H1 (cell line): ENCODE results near the gene POU2F1. TPM values are rescaled to one million over a fixed set of nuclear protein-coding genes. Genes with fewer than 3 reads are reported as not detected.

Source experiments
- CTCF ChIA-PET: fragments of 300-600 bp; sonication (Branson Sonifier 250); formaldehyde crosslinking; loops from one replicate; lab custom pipeline; 2021; ENCODE audit not compliant: partially characterized antibody; lab: Charles Lee
- POLR2A ChIA-PET: fragments of 300-600 bp; sonication (Branson Sonifier 250); formaldehyde crosslinking; loops from one replicate; lab custom pipeline; 2021; ENCODE audit warnings: inconsistent platforms; ENCODE audit not compliant: partially characterized antibody; lab: Charles Lee
- DNase-seq, 2 experiments: peaks; one replicate each; pipeline versions ENCODE4 v3.0.0 to v3.0.0-alpha.2; 2010 to 2022; ENCODE audit warnings: low spot score in 2 of 2, low read depth in 1 of 2, mixed read lengths in 1 of 2
- FAIRE-seq: peaks from 2 replicates; lab custom pipeline; 2011; peaks lifted over from hg19 to GRCh38; lab: Jason Lieb, UNC
- H2AFZ ChIP-seq: 2 replicates; pipeline ENCODE4 v1.8.1; 2012; ENCODE audit warnings: low read length, inconsistent platforms
- H2AK5ac ChIP-seq: 2 replicates; pipeline ENCODE4 v1.6.1; 2013; ENCODE audit warnings: low read depth, low read length
- H2BK120ac ChIP-seq: replicated peaks from 2 replicates; pipeline ENCODE3; 2013; ENCODE audit warnings: low read depth, low read length, inconsistent platforms
- H2BK12ac ChIP-seq: 2 replicates; pipeline ENCODE4 v1.6.1; 2013; ENCODE audit warnings: low read depth, low read length
- H2BK15ac ChIP-seq: 2 replicates; pipeline ENCODE4 v1.6.1; 2013; ENCODE audit warnings: low read length
- H2BK20ac ChIP-seq: 2 replicates; pipeline ENCODE4 v1.6.1; 2013; ENCODE audit warnings: low read length
- H2BK5ac ChIP-seq: 2 replicates; pipeline ENCODE4 v1.6.1; 2013; ENCODE audit warnings: low read depth, low read length
- H3K14ac ChIP-seq: 2 replicates; pipeline ENCODE4 v1.6.1; 2013; ENCODE audit warnings: inconsistent platforms; ENCODE audit not compliant: insufficient read length
- H3K18ac ChIP-seq: 2 replicates; pipeline ENCODE4 v1.6.1; 2013; ENCODE audit warnings: low read length; ENCODE audit errors: extremely low read depth
- H3K23ac ChIP-seq: 2 replicates; pipeline ENCODE4 v1.6.1; 2013; ENCODE audit warnings: inconsistent platforms; ENCODE audit not compliant: insufficient read length
- H3K23me2 ChIP-seq: 2 replicates; pipeline ENCODE4 v1.6.1; 2013; ENCODE audit warnings: low read depth, low read length
- H3K27ac ChIP-seq: 2 replicates; pipeline ENCODE4 v1.6.1; 2011; ENCODE audit warnings: low read depth, low read length, inconsistent platforms
- H3K27me3 ChIP-seq, 4 experiments: replicated peaks in 1 of 4; 1 replicate in 1 of 4; 2 replicates in 3 of 4; pipeline versions ENCODE4 v1.6.1 to v1.8.1; 2011 to 2013; ENCODE audit warnings: low read length in 3 of 4, mild to moderate bottlenecking in 3 of 4, inconsistent platforms in 2 of 4, mixed read lengths in 2 of 4, moderate library complexity in 1 of 4; ENCODE audit not compliant: control insufficient read depth in 3 of 4, insufficient read depth in 3 of 4; ENCODE audit errors: extremely low read depth in 1 of 4
- H3K36me3 ChIP-seq, 4 experiments: 2 replicates each; pipeline versions ENCODE4 v1.6.1 to v1.8.1; 2011 to 2013; ENCODE audit warnings: mild to moderate bottlenecking in 4 of 4, low read length in 3 of 4, moderate library complexity in 2 of 4, control low read depth in 1 of 4, inconsistent platforms in 1 of 4; ENCODE audit not compliant: insufficient read depth in 4 of 4, control insufficient read depth in 2 of 4
- H3K4ac ChIP-seq: replicated peaks from 2 replicates; pipeline ENCODE3; 2013; ENCODE audit warnings: low read length, low read depth, mixed read lengths, inconsistent platforms; ENCODE audit not compliant: insufficient read length
- H3K4me1 ChIP-seq, 4 experiments: replicated peaks in 1 of 4; 1 replicate in 1 of 4; 2 replicates in 3 of 4; pipeline versions ENCODE4 v1.6.1 to v1.8.1; 2011 to 2013; ENCODE audit warnings: low read length in 3 of 4, inconsistent platforms in 2 of 4, mixed read lengths in 1 of 4; ENCODE audit not compliant: insufficient read depth in 4 of 4, control insufficient read depth in 3 of 4
- H3K4me2 ChIP-seq, 2 experiments: 2 replicates each; pipeline versions ENCODE4 v1.6.1 to v1.8.1; 2011 to 2013; ENCODE audit warnings: low read depth in 2 of 2, low read length in 2 of 2, control low read depth in 1 of 2, inconsistent platforms in 1 of 2, mild to moderate bottlenecking in 1 of 2; ENCODE audit not compliant: insufficient read depth in 1 of 2
- H3K4me3 ChIP-seq, 4 experiments: fragments of 200-600, 300-600 bp in 1 of 4; sonication (generic), shearing (Covaris generic), sonication (Bioruptor Twin) in 1 of 4; 2 replicates each; pipeline versions ENCODE4 v1.5.1 to v1.8.1; 2011 to 2016; ENCODE audit warnings: low read length in 4 of 4, low read depth in 3 of 4, control low read depth in 2 of 4, inconsistent platforms in 2 of 4, mild to moderate bottlenecking in 2 of 4, mixed read lengths in 1 of 4, moderate library complexity in 1 of 4; ENCODE audit not compliant: insufficient read depth in 2 of 4; ENCODE audit errors: extremely low read depth in 1 of 4
- H3K56ac ChIP-seq: replicated peaks from 2 replicates; pipeline ENCODE3; 2013; ENCODE audit warnings: low read depth, mild to moderate bottlenecking, mixed read lengths, low read length, inconsistent platforms; ENCODE audit not compliant: insufficient read length
- H3K79me1 ChIP-seq: 2 replicates; pipeline ENCODE4 v1.6.1; 2013; ENCODE audit warnings: low read depth, low read length, control low read depth
- H3K79me2 ChIP-seq, 2 experiments: 2 replicates each; pipeline versions ENCODE4 v1.6.1 to v1.8.1; 2012 to 2013; ENCODE audit warnings: low read length in 2 of 2, mild to moderate bottlenecking in 2 of 2, inconsistent platforms in 1 of 2; ENCODE audit not compliant: insufficient read depth in 2 of 2, control insufficient read depth in 1 of 2
- H3K9ac ChIP-seq, 4 experiments: replicated peaks in 1 of 4; 1 replicate in 1 of 4; 2 replicates in 3 of 4; pipeline versions ENCODE4 v1.6.1 to v1.8.1; 2011 to 2013; ENCODE audit warnings: low read depth in 3 of 4, low read length in 3 of 4, control low read depth in 2 of 4, mild to moderate bottlenecking in 2 of 4, moderate library complexity in 2 of 4, inconsistent platforms in 1 of 4; ENCODE audit errors: extremely low read depth in 1 of 4
- H3K9me3 ChIP-seq, 2 experiments: 2 replicates each; pipeline versions ENCODE4 v1.6.1 to v1.8.1; 2012 to 2013; ENCODE audit warnings: mild to moderate bottlenecking in 2 of 2, moderate library complexity in 2 of 2, control low read depth in 1 of 2, inconsistent platforms in 1 of 2, low read depth in 1 of 2, low read length in 1 of 2, mixed read lengths in 1 of 2; ENCODE audit not compliant: insufficient read depth in 2 of 2
- H4K20me1 ChIP-seq, 2 experiments: replicated peaks in 1 of 2; 2 replicates each; pipeline versions ENCODE3 to v1.8.1; 2011 to 2013; ENCODE audit warnings: inconsistent platforms in 2 of 2, low read length in 2 of 2, mild to moderate bottlenecking in 1 of 2; ENCODE audit not compliant: insufficient read depth in 2 of 2, control insufficient read depth in 1 of 2
- H4K5ac ChIP-seq: 2 replicates; pipeline ENCODE4 v1.6.1; 2013; ENCODE audit warnings: low read length, low read depth, mixed read lengths, inconsistent platforms; ENCODE audit not compliant: insufficient read length
- H4K8ac ChIP-seq: 2 replicates; pipeline ENCODE4 v1.8.0; 2013; ENCODE audit warnings: mild to moderate bottlenecking, moderate library complexity, low read length, inconsistent platforms; ENCODE audit not compliant: insufficient read depth; ENCODE audit errors: extremely low read depth
- H4K91ac ChIP-seq: replicated peaks from 2 replicates; pipeline ENCODE3; 2013; ENCODE audit warnings: low read length, mixed read lengths, inconsistent platforms; ENCODE audit not compliant: insufficient read length
- ASH2L ChIP-seq: fragments of 200-600, 300-600 bp; sonication (generic); IDR thresholded peaks from one replicate; pipeline ENCODE4 v1.7.1; 2017; ENCODE audit warnings: low read length
- BACH1 ChIP-seq: IDR thresholded peaks from 2 replicates; pipeline ENCODE4 v1.6.1; 2012; ENCODE audit warnings: low read length, improper control_type of control experiment
- CHD2 ChIP-seq: IDR thresholded peaks from 2 replicates; pipeline ENCODE4 v1.6.1; 2012; ENCODE audit warnings: low read length, improper control_type of control experiment
- EZH2 ChIP-seq: fragments of 200-600 bp; sonication (generic); IDR thresholded peaks from 2 replicates; pipeline ENCODE4 v1.7.1; 2012; ENCODE audit warnings: low read depth, mild to moderate bottlenecking, moderate library complexity, low read length, inconsistent platforms; ENCODE audit not compliant: severe bottlenecking
- KDM1A ChIP-seq: fragments of 200-600, 300-600 bp; sonication (generic); IDR thresholded peaks from 2 replicates; pipeline ENCODE4 v1.7.1; 2016; ENCODE audit warnings: mild to moderate bottlenecking, low read length, borderline replicate concordance
- KDM4A ChIP-seq: IDR thresholded peaks from one replicate; pipeline ENCODE4 v1.7.1; 2012; ENCODE audit warnings: low read depth, mild to moderate bottlenecking, moderate library complexity, low read length, inconsistent platforms; ENCODE audit not compliant: severe bottlenecking
- KDM5A ChIP-seq: fragments of 200-600 bp; IDR thresholded peaks from 2 replicates; pipeline ENCODE4 v1.7.1; 2012; ENCODE audit warnings: mild to moderate bottlenecking, low read length, inconsistent platforms, mixed read lengths
- RNF2 ChIP-seq: fragments of 200-900, 300-1000 bp; sonication (generic); IDR thresholded peaks from 2 replicates; pipeline ENCODE4 v1.7.1; 2016; ENCODE audit warnings: borderline replicate concordance, low read depth, mild to moderate bottlenecking, antibody characterized with exemption, low read length; ENCODE audit not compliant: poor library complexity, severe bottlenecking; ENCODE audit errors: missing control alignments
- RXRA ChIP-seq: IDR thresholded peaks from 2 replicates; pipeline ENCODE4 v1.6.1; 2011; ENCODE audit warnings: low read depth, mild to moderate bottlenecking, low read length, moderate library complexity; ENCODE audit not compliant: insufficient read depth
- SP1 ChIP-seq: IDR thresholded peaks from 2 replicates; pipeline ENCODE4 v1.6.1; 2011; ENCODE audit warnings: low read depth, low read length
- TAF7 ChIP-seq: optimal IDR thresholded peaks from 2 replicates; pipeline ENCODE3; 2011; ENCODE audit warnings: low read depth, mild to moderate bottlenecking, inconsistent platforms, low read length, moderate library complexity, borderline replicate concordance
- ZNF274 ChIP-seq: IDR thresholded peaks from 2 replicates; pipeline ENCODE4 v1.7.0; 2012; ENCODE audit warnings: low read length, borderline replicate concordance; ENCODE audit errors: extremely low read depth
- WGBS, 2 experiments: shearing (Covaris generic) in 1 of 2; methylation state at CpG; one replicate each; pipeline versions ENCODE4 v1.1.6 to v1.1.7; 2013 to 2015; ENCODE audit warnings: low lambda C conversion rate in 2 of 2, mixed read lengths in 2 of 2, inconsistent platforms in 1 of 2, low coverage in 1 of 2, missing lambda C conversion rate in 1 of 2; ENCODE audit not compliant: insufficient replicate concordance in 2 of 2, insufficient coverage in 1 of 2, insufficient read length in 1 of 2; ENCODE audit errors: extremely low coverage in 1 of 2, missing lambda C conversion rate in 1 of 2; 5-methylcytosine and 5-hydroxymethylcytosine counted together
- polyA plus RNA-seq, 7 experiments: library from polyadenylated mRNA; depleted of rRNA in 3 of 7; stranded (reverse) in 5 of 7; unstranded in 2 of 7; fragments of >200 nt in 5 of 7; fragments of 200-250 nt in 2 of 7; gene quantifications; 1 replicate in 5 of 7; 2 replicates in 1 of 7; 4 replicates in 1 of 7; pipeline versions ENCODE4 v1.2.1 to v1.2.3, GENCODE V29; 2011 to 2013; ENCODE audit warnings: missing spikeins in 2 of 7, mixed read lengths in 2 of 7
- total RNA-seq: library from RNA; stranded (reverse); fragmentation: NEBNext Ultra II Directional; extraction: Animal tissue kit (Norgen Biotek cat#: 25700); gene quantifications from 2 replicates; pipeline ENCODE4 v1.2.1, GENCODE V29; 2021

POU2F1 gene
- total and polyA plus RNA-seq, 2 of the 8 experiments (the other 6 are each of a cell fraction or from before 2014, with no cell fraction given): 37.0 to 57.2 TPM

GRCh38 chr1:167375949-167376348 lies 155.3 kb downstream of the POU2F1 start:
- Histone ChIP-seq H3K27ac (no peak overlapping the region), H2BK20ac (no peak overlapping the region), H3K36me3 (peaks cover 0 to 16% (median 4%) of the 10 kb centered on the region in 4 experiments; a peak in 4 of 8 replicates), H2BK15ac (no peak overlapping the region), H4K20me1 (peaks cover 0 to 2% of the 10 kb centered on the region in 2 experiments), H3K23ac (no peak overlapping the region), H3K4me2 (no peak overlapping the region), H3K4ac (no peak overlapping the region), H3K4me3 (no peak overlapping the region), H3K79me1 (no peaks in the 10 kb centered on the region), H3K79me2 (no peaks in the 10 kb centered on the region), H3K14ac (no peak overlapping the region), H3K9ac (no peak overlapping the region), H3K18ac (no peak overlapping the region), H3K56ac (no peak overlapping the region), H2BK5ac (no peak overlapping the region), H2BK120ac (no peak overlapping the region), H3K4me1 (peaks cover 0 to 5% (median 1%) of the 10 kb centered on the region in 4 experiments; a peak in 3 of 7 replicates), H3K23me2 (no peaks in the 10 kb centered on the region), H4K5ac (no peak overlapping the region), H4K8ac (no peak overlapping the region), H3K27me3 (no peaks in the 10 kb centered on the region), H4K91ac (no peak overlapping the region), H2AFZ (no peak overlapping the region), H2BK12ac (no peak overlapping the region), H2AK5ac (no peak overlapping the region), H3K9me3 (no peaks in the 10 kb centered on the region)
- ChIA-PET POLR2A (no interaction called here), CTCF (interaction anchor here (0.5 to 1.1 kb wide), 2 partner anchors 10 to 25 kb away, joined by 3 read pairs; no protein-coding TSS in a partner anchor)
- no peak for DNase-seq
- TF ChIP-seq KDM1A (no peak), RXRA (no peak), TAF7 (no peak), CHD2 (no peak), KDM4A (no peak), BACH1 (no peak), KDM5A (no peak), ZNF274 (no peak), RNF2 (no peak), ASH2L (no peak), EZH2 (no peak), SP1 (no peak)
- WGBS, 2 experiments: 84% methylated on average over 5 of the region's 5 CpGs; no CpG with 5 or more reads in 1 of the 2 experiments
- FAIRE-seq: no peak
